H1 (cell line): ENCODE results near the gene SV2B. TPM values are rescaled to one million over a fixed set of nuclear protein-coding genes. Genes with fewer than 3 reads are reported as not detected.

Experiments
- BRCA1 ChIP-seq: IDR thresholded peaks from 2 replicates; pipeline ENCODE4 v1.6.1; 2012; ENCODE audit warnings: low read depth, low read length, improper control_type of control experiment
- CTBP2 ChIP-seq: IDR thresholded peaks from 2 replicates; pipeline ENCODE4 v1.7.0; 2011; ENCODE audit warnings: borderline replicate concordance, mild to moderate bottlenecking, moderate library complexity, mixed read lengths, low read length; ENCODE audit not compliant: insufficient read depth, insufficient read length
- JUN ChIP-seq: IDR thresholded peaks from 2 replicates; pipeline ENCODE4 v1.6.1; 2011; ENCODE audit warnings: low read depth, mild to moderate bottlenecking, improper control_type of control experiment, low read length
- NRF1 ChIP-seq: IDR thresholded peaks from 2 replicates; pipeline ENCODE4 v1.6.1; 2011; ENCODE audit warnings: mild to moderate bottlenecking, low read depth, low read length, improper control_type of control experiment
- POLR2AphosphoS5 ChIP-seq: IDR thresholded peaks from 2 replicates; pipeline ENCODE4 v1.6.1; 2011; ENCODE audit warnings: low read depth, low read length
- SP4 ChIP-seq: IDR thresholded peaks from 2 replicates; pipeline ENCODE4 v1.6.1; 2012; ENCODE audit warnings: low read length, inconsistent platforms
- polyA plus RNA-seq, 7 experiments: library from polyadenylated mRNA; depleted of rRNA in 3 of 7; stranded (reverse) in 5 of 7; unstranded in 2 of 7; fragments of >200 nt in 5 of 7; fragments of 200-250 nt in 2 of 7; gene quantifications; 1 replicate in 5 of 7; 2 replicates in 1 of 7; 4 replicates in 1 of 7; pipeline versions ENCODE4 v1.2.1 to v1.2.3, GENCODE V29; 2011 to 2013; ENCODE audit warnings: missing spikeins in 2 of 7, mixed read lengths in 2 of 7
- total RNA-seq: library from RNA; stranded (reverse); fragmentation: NEBNext Ultra II Directional; extraction: Animal tissue kit (Norgen Biotek cat#: 25700); gene quantifications from 2 replicates; pipeline ENCODE4 v1.2.1, GENCODE V29; 2021
- TF ChIP-seq, protein P1 (sequence below): IDR thresholded peaks from 2 replicates; pipeline ENCODE4 v1.6.1; 2011; ENCODE audit warnings: low read depth, mild to moderate bottlenecking, low read length; ENCODE audit not compliant: insufficient read depth

SV2B gene
- total and polyA plus RNA-seq, 2 of the 8 experiments (the other 6 are each of a cell fraction or from before 2014, with no cell fraction given), result 0.09 to 0.20 TPM

DNA sequence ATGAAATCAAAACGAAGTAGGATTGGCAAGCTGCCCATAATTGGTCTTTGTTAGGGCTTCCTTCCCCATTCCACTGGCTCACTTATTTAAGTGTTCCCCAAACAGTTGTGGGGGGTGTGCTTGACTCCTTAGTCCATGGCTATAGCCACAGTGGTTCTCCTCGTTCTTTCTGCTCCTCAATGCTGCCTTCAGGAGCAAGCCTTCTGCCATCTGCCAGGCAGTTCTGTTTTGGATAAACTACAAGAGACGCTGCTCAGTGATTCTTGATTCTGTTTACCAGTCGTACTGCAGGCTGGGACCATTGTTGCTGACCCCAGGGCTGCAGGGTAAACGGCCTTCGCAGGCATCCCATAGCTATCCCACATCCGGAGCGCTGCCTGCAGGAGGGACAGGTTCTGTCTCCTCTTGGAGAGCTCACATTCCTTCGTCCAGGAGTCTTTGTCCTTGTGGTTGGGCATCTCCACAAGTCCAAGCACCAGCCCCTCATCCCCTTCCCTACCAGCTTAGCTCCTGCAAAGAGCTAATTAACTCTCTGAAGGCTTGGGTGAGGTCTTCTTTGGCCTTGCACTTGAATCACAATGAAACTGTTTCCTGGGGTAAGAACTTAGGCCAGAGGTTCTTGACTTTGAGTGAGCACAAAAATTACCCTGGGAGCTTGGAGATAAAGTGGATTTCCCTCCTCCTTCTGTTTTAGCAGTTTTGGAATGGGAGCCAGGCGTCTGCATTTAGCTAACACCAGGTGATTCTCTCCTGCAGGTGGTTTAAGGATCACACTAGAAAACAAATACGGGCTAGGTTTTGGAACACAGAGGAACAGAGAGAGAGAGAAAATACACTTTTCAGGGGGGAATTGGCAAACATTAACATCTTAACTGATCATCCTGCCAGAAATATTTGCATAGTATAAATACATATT lies 114.9 kb downstream of the SV2B start (continued):
- TF ChIP-seq NRF1 (no peak), POLR2AphosphoS5 (no peak), BRCA1 (no peak), JUN (no peak), SP4 (no peak), CTBP2 (no peak)
- TF ChIP-seq, protein P1, sequence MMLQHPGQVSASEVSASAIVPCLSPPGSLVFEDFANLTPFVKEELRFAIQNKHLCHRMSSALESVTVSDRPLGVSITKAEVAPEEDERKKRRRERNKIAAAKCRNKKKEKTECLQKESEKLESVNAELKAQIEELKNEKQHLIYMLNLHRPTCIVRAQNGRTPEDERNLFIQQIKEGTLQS, result no peak
- TF ChIP-seq, all 59 proteins: peak for 0
